GM23338 (cell line): Measurements from ENCODE around the gene PROC.

Experiments
- CREB1 ChIP-seq: fragments of 250-450 bp; sonication (Bioruptor Pico); IDR thresholded peaks from 2 replicates; pipeline ENCODE4 v1.5.0; 2020; ENCODE audit warnings: low read depth, mild to moderate bottlenecking, moderate library complexity
- POLR2AphosphoS5 ChIP-seq: IDR thresholded peaks from 2 replicates; pipeline ENCODE4 v1.6.1; 2016; ENCODE audit warnings: antibody characterized with exemption, low read depth
- TF ChIP-seq, protein P1 (sequence below), 2 experiments: fragments of 200-600 bp in 1 of 2; sonication (generic) in 1 of 2; conservative IDR thresholded peaks; 2 replicates each; pipeline versions ENCODE4 v1.5.1 to v1.6.1; 2016 to 2017; ENCODE audit warnings: antibody characterized with exemption in 2 of 2, low read depth in 2 of 2, mild to moderate bottlenecking in 2 of 2, moderate library complexity in 1 of 2

DNA sequence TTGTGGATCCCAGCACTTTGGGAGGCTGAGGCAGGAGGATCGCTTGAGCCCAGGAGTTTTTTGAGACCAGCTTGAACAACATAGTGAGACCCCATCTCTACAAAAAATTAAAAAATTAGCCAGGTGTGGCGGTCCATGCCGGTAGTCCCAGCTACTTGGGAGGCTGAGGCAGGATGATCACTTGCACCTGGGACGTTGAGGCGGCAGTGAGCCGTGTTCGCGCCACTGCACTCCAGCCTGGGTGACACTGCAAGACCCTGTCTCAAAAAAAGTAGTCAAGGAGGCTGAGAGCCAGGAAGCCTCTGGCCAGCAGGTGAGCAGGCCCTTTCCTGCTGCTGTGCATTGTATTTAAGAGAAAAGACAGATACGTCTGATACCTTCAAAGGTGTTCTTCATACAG is 11.1 kb upstream of the PROC start:
- TF ChIP-seq, protein P1, sequence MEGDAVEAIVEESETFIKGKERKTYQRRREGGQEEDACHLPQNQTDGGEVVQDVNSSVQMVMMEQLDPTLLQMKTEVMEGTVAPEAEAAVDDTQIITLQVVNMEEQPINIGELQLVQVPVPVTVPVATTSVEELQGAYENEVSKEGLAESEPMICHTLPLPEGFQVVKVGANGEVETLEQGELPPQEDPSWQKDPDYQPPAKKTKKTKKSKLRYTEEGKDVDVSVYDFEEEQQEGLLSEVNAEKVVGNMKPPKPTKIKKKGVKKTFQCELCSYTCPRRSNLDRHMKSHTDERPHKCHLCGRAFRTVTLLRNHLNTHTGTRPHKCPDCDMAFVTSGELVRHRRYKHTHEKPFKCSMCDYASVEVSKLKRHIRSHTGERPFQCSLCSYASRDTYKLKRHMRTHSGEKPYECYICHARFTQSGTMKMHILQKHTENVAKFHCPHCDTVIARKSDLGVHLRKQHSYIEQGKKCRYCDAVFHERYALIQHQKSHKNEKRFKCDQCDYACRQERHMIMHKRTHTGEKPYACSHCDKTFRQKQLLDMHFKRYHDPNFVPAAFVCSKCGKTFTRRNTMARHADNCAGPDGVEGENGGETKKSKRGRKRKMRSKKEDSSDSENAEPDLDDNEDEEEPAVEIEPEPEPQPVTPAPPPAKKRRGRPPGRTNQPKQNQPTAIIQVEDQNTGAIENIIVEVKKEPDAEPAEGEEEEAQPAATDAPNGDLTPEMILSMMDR (conservative IDR thresholded peaks at IDR 0.05; ENCODE audit: low read depth in 2 of 2) = no peak
- TF ChIP-seq CREB1 (CRISPR knock-in tag) (no peak), POLR2AphosphoS5 (no peak)
